Mesenchymal stem cell (in vitro differentiated cells and primary cell): Measurements from ENCODE around the gene MAZ.
"Not testable (repeated sequence)": the region's sequence is repeated elsewhere in the genome, so short reads cannot be mapped to it uniquely, and the experiment has no call there.

Source experiments
- DNase-seq: peaks from one replicate; pipeline ENCODE4 v3.0.0-alpha.2; 2013
- H2AFZ ChIP-seq: one replicate; pipeline ENCODE4 v1.6.1; 2013; ENCODE audit warnings: low read depth, mild to moderate bottlenecking, control low read depth, inconsistent platforms, low read length, moderate library complexity
- H2AK5ac ChIP-seq: 2 replicates; pipeline ENCODE4 v1.6.1; 2013; ENCODE audit warnings: low read length, moderate library complexity, mild to moderate bottlenecking, inconsistent platforms; ENCODE audit not compliant: severe bottlenecking
- H2BK120ac ChIP-seq: one replicate; pipeline ENCODE4 v1.6.1; 2013; ENCODE audit warnings: low read depth, mild to moderate bottlenecking, inconsistent platforms, low read length, moderate library complexity
- H2BK12ac ChIP-seq, 2 experiments: one replicate each; pipeline ENCODE4 v1.6.1; 2013; ENCODE audit warnings: inconsistent platforms in 2 of 2, low read length in 2 of 2, mild to moderate bottlenecking in 2 of 2, moderate library complexity in 2 of 2, control low read depth in 1 of 2
- H2BK15ac ChIP-seq: one replicate; pipeline ENCODE4 v1.6.1; 2013; ENCODE audit warnings: mild to moderate bottlenecking, low read depth, inconsistent platforms; ENCODE audit not compliant: poor library complexity, severe bottlenecking
- H2BK5ac ChIP-seq: 2 replicates; pipeline ENCODE4 v1.6.1; 2013; ENCODE audit warnings: low read depth, mild to moderate bottlenecking, low read length, control low read depth, inconsistent platforms; ENCODE audit not compliant: poor library complexity, severe bottlenecking
- H3K14ac ChIP-seq, 2 experiments: one replicate each; pipeline ENCODE4 v1.6.1; 2013; ENCODE audit warnings: inconsistent platforms in 2 of 2, low read length in 2 of 2, control low read depth in 1 of 2, mild to moderate bottlenecking in 1 of 2, moderate library complexity in 1 of 2
- H3K18ac ChIP-seq, 2 experiments: one replicate each; pipeline ENCODE4 v1.6.1; 2013; ENCODE audit warnings: inconsistent platforms in 2 of 2, low read length in 2 of 2, control low read depth in 1 of 2, low read depth in 1 of 2, mild to moderate bottlenecking in 1 of 2
- H3K23ac ChIP-seq, 2 experiments: one replicate each; pipeline ENCODE4 v1.6.1; 2013; ENCODE audit warnings: inconsistent platforms in 2 of 2, low read length in 2 of 2, mild to moderate bottlenecking in 2 of 2, moderate library complexity in 2 of 2, control low read depth in 1 of 2
- H3K27ac ChIP-seq: 2 replicates; pipeline ENCODE4 v1.5.1; 2013; ENCODE audit warnings: mild to moderate bottlenecking, moderate library complexity, low read length, control low read depth, inconsistent platforms; ENCODE audit not compliant: poor library complexity, severe bottlenecking
- H3K27me3 ChIP-seq, 2 experiments: 2 replicates each; pipeline versions ENCODE4 v1.6.1 to v1.7.0; 2013; ENCODE audit warnings: low read length in 2 of 2, mild to moderate bottlenecking in 2 of 2, moderate library complexity in 2 of 2, control low read depth in 1 of 2, inconsistent platforms in 1 of 2; ENCODE audit not compliant: control insufficient read depth in 1 of 2, insufficient read depth in 1 of 2
- H3K36me3 ChIP-seq, 2 experiments: 2 replicates each; pipeline versions ENCODE4 v1.6.1 to v1.7.0; 2013; ENCODE audit warnings: low read length in 2 of 2, control low read depth in 1 of 2, inconsistent platforms in 1 of 2, low read depth in 1 of 2, mild to moderate bottlenecking in 1 of 2; ENCODE audit not compliant: insufficient read depth in 2 of 2, control insufficient read depth in 1 of 2
- H3K4ac ChIP-seq, 2 experiments: one replicate each; pipeline ENCODE4 v1.6.1; 2013; ENCODE audit warnings: inconsistent platforms in 2 of 2, low read length in 2 of 2, mild to moderate bottlenecking in 2 of 2, moderate library complexity in 2 of 2, control low read depth in 1 of 2, low read depth in 1 of 2
- H3K4me1 ChIP-seq: 2 replicates; pipeline ENCODE4 v1.6.1; 2013; ENCODE audit warnings: low read depth, low read length, control low read depth; ENCODE audit not compliant: control insufficient read depth, insufficient read depth
- H3K4me2 ChIP-seq: 2 replicates; pipeline ENCODE4 v1.6.1; 2013; ENCODE audit warnings: low read length, mild to moderate bottlenecking, inconsistent platforms; ENCODE audit not compliant: poor library complexity, severe bottlenecking
- H3K4me3 ChIP-seq, 2 experiments: 2 replicates each; pipeline versions ENCODE4 v1.5.1 to v1.7.0; 2013; ENCODE audit warnings: low read length in 2 of 2, mild to moderate bottlenecking in 2 of 2, control low read depth in 1 of 2, low read depth in 1 of 2; ENCODE audit not compliant: insufficient read depth in 1 of 2
- H3K79me1 ChIP-seq: replicated peaks from 2 replicates; pipeline ENCODE4 v1.6.1; 2013; ENCODE audit warnings: mild to moderate bottlenecking, control low read depth, low read length, inconsistent platforms; ENCODE audit not compliant: poor library complexity, severe bottlenecking
- H3K9ac ChIP-seq: 2 replicates; pipeline ENCODE4 v1.7.0; 2013; ENCODE audit warnings: mild to moderate bottlenecking, low read length, moderate library complexity
- H3K9me3 ChIP-seq: 2 replicates; pipeline ENCODE4 v1.7.0; 2013; ENCODE audit warnings: mild to moderate bottlenecking, low read length; ENCODE audit not compliant: control insufficient read depth
- H4K8ac ChIP-seq: one replicate; pipeline ENCODE4 v1.6.1; 2013; ENCODE audit warnings: inconsistent platforms, mild to moderate bottlenecking, low read length, moderate library complexity
- H4K91ac ChIP-seq: one replicate; pipeline ENCODE4 v1.6.1; 2013; ENCODE audit warnings: mild to moderate bottlenecking, low read length, inconsistent platforms
- WGBS: methylation state at CpG from one replicate; pipeline ENCODE4 v1.1.7; 2013; ENCODE audit warnings: mixed read lengths; 5-methylcytosine and 5-hydroxymethylcytosine counted together

MAZ gene

GRCh38 chr16:29790949-29791844, 15.1 kb upstream of the MAZ start:
- H3K9me3 ChIP-seq = no peaks in the 10 kb centered on the region
- peak overlapping the region in 1 of 2 experiments; percentile 53 for H3K14ac ChIP-seq
- peak overlapping the region; percentile 91 to 98 for H3K4me3 ChIP-seq
- peak overlapping the region; percentile 75 for H2AFZ ChIP-seq
- peaks cover 17% of the 10 kb centered on the region for H3K79me1 ChIP-seq
- H2BK120ac ChIP-seq = no peak overlapping the region
- H2AK5ac ChIP-seq = no peak overlapping the region
- peak overlapping the region; percentile 90 for H3K9ac ChIP-seq
- H3K4me2 ChIP-seq = peak overlapping the region; percentile 85
- 3% methylated on average over 27 of the region's 31 CpGs for WGBS
- no peak overlapping the region for H3K23ac ChIP-seq
- no peaks in the 10 kb centered on the region for H3K36me3 ChIP-seq
- H3K4ac ChIP-seq = no peak overlapping the region
- no peaks in the 10 kb centered on the region for H3K27me3 ChIP-seq
- no peak overlapping the region for H2BK15ac ChIP-seq
- H3K18ac ChIP-seq = peak overlapping the region; percentile 37 to 71
- no peak overlapping the region for H2BK5ac ChIP-seq
- H3K4me1 ChIP-seq = peaks cover 7% of the 10 kb centered on the region
- DNase-seq = peak; percentile 25
- H3K27ac ChIP-seq = no peak overlapping the region
- H4K91ac ChIP-seq = peak overlapping the region; percentile 36
- no peak overlapping the region for H2BK12ac ChIP-seq
- H4K8ac ChIP-seq = no peak overlapping the region

- DNase-seq = no peak
- Histone ChIP-seq H4K91ac (no peak overlapping the region), H3K27ac (no peak overlapping the region), H3K27me3 (no peaks in the 10 kb centered on the region), H2BK12ac (no peak overlapping the region), H2BK15ac (no peak overlapping the region), H3K9ac (peak overlapping the region; percentile 90), H3K14ac (no peak overlapping the region), H3K36me3 (peaks cover 6 to 7% of the 10 kb centered on the region in 2 experiments), H3K4me2 (no peak overlapping the region), H3K4me3 (peak overlapping the region in 1 of 2 experiments; percentile 91), H3K18ac (no peak overlapping the region), H2AFZ (no peak overlapping the region), H3K4ac (no peak overlapping the region), H3K4me1 (peaks cover 7% of the 10 kb centered on the region), H2BK120ac (no peak overlapping the region), H4K8ac (no peak overlapping the region), H3K9me3 (no peaks in the 10 kb centered on the region), H3K79me1 (peaks cover 26% of the 10 kb centered on the region), H2AK5ac (no peak overlapping the region), H2BK5ac (no peak overlapping the region), H3K23ac (no peak overlapping the region)
- WGBS = 84% methylated on average over 8 of the region's 9 CpGs
Observed at GRCh38 chr16:29791845-29792807, 14.2 kb upstream of the MAZ start.

- not testable (repeated sequence) for H3K9me3 ChIP-seq, H4K8ac ChIP-seq
Observed at GRCh38 chr16:29793153-29793552, 13.2 kb upstream of the MAZ start.

More at GRCh38 chr16:29793153-29793552, 13.2 kb upstream of the MAZ start:
- 98% methylated on average over 18 of the region's 18 CpGs for WGBS
- not testable (repeated sequence) for H2AFZ ChIP-seq, H3K18ac ChIP-seq, H3K4me1 ChIP-seq, H3K9ac ChIP-seq, H3K4ac ChIP-seq, H2BK15ac ChIP-seq, H3K14ac ChIP-seq, H4K91ac ChIP-seq, H2BK12ac ChIP-seq, H3K23ac ChIP-seq, H3K4me2 ChIP-seq, H3K27ac ChIP-seq, H2BK5ac ChIP-seq, H2BK120ac ChIP-seq, H2AK5ac ChIP-seq, H3K4me3 ChIP-seq, DNase-seq, H3K27me3 ChIP-seq
- Histone ChIP-seq H3K79me1 (peaks cover 29% of the 10 kb centered on the region), H3K36me3 (peaks cover 9 to 17% of the 10 kb centered on the region in 2 experiments)
